Testis (tissue), 2 donors: ENCODE data around the gene DCDC2.

ENCODE experiments used
- CTCF ChIP-seq, 3 experiments: fragments of 450-650 bp in 2 of 3; fragments of 200-600 bp in 1 of 3; sonication (generic) in 1 of 3; IDR thresholded peaks; one replicate each; pipeline ENCODE4 v1.5.1; 2016 to 2019; ENCODE audit warnings: antibody characterized with exemption in 3 of 3, mild to moderate bottlenecking in 2 of 3, moderate library complexity in 1 of 3
- POLR2A ChIP-seq: fragments of 450-650 bp; IDR thresholded peaks from one replicate; pipeline ENCODE4 v1.6.1; 2017; ENCODE audit warnings: antibody characterized with exemption, mild to moderate bottlenecking, moderate library complexity

GRCh38 chr6:24396824-24397223 lies 39.0 kb upstream of the DCDC2 start:
- TF ChIP-seq CTCF (IDR thresholded peaks at IDR 0.05) (no peak), POLR2A (no peak)
